ENCODE data around the gene ZFYVE26.
"Not testable (repeated sequence)": the region's sequence is repeated elsewhere in the genome, so short reads cannot be mapped to it uniquely, and the experiment has no call there.

Gene ZFYVE26

GRCh38 chr14:67749341-67750084 is 66.9 kb downstream of the ZFYVE26 start:
- DNase-seq, result no peak

DNA sequence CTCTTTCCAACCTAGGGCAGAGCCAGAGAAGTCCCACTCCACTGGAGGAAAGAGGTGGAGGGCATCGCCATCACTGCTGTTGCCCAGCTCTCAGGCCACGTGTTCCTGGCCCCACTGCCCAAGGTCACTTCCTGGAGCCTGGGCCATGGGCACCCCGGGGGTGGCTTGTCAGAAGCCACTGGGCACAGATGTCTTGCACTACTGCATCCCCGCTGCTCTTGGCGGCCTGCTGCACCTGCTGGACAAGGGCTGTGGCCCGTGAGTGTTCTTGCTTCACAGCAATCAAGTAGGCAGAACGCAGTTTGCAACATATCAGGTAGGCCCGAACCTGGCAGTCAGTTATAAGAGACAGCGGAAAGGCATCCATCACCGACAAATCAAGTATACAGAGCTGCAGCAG is 68.1 kb downstream of the ZFYVE26 start:
- no peak for DNase-seq

DNA sequence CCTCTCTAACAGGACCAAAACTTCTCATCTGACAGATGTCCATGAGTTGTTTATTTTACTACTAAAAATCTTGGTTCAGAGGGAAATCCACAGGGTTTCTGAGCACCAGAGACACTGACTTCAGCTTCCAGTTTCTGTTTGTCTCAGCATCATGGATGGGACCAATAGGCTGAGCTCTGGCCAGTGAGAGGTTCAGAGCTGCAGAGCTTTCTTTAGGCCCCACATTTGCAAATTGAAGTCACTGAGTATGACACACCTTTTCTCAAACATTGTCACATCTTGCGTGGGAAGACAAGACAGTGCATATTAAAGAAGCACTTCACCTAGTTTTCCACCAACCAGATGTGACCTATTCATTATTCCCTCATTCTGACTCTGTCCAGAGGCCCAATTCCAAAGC is 69.5 kb downstream of the ZFYVE26 start:
- DNase-seq, result no peak

DNA sequence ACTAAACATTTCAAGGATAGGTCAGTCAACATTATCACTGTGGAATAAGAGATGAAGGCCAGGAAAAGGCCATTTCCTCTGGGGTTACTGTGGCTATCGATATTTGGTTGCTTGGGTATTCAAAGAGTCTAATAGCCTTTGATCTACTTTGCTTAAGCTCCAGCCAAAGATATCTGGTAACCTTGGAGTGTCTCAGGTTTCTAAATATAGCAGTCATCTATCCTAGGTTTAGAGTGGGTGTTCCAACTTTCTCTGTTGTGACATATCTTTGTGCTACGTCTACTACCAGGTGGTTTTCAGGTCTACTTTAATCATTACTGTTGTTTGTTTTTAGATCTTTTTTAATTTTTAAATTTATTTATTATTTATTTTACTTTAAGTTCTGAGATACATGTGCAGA is 72.3 kb downstream of the ZFYVE26 start:
- no peak for DNase-seq

- peak; percentile 12 for DNase-seq
Observed at GRCh38 chr14:67738740-67739504, 77.5 kb downstream of the ZFYVE26 start.

DNA sequence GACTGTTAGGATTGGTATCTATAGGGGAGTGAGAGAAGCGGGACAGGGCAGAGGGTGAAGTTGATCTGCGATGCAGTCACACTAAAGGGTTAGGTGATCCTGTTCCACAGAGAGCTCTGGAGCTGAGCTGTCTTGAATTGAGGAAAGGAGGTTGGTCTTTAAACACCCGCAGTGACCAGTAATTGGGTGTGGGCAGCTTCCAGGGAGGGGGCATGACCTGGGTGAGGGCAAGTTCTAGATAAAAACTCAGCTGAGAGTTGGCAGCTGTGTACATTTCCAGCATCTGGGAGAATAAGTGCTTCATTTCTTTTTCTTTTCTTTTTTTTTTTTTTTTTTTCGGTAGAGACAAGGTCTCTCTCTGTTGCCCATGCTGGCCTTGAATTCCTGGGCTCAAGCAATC is 79.6 kb downstream of the ZFYVE26 start:
- no peak for DNase-seq

- no peak for DNase-seq
Observed at GRCh38 chr14:67735336-67736147, 80.8 kb downstream of the ZFYVE26 start.

GRCh38 chr14:67734675-67735074 is 81.7 kb downstream of the ZFYVE26 start:
- DNase-seq, result no peak

DNA sequence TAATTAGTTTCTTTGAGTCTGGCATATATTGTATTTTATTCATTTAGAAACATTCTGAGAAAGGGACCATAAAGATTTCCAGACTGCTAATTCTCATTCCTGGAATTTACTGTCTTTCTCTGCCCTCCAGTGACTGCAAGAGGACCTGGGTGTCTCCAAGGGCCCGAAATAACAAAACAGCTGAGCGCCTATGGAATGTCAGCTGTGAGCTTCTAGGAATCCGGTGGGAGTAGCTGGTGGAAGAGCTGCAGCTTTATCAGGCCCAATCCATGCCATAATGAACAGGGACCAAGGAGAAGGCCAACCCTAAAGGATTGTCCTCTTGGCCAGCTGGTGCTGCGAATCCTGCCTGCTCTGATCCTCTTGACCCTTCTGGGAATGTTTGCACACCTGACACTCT is 82.8 kb downstream of the ZFYVE26 start:
- no peak for DNase-seq

DNA sequence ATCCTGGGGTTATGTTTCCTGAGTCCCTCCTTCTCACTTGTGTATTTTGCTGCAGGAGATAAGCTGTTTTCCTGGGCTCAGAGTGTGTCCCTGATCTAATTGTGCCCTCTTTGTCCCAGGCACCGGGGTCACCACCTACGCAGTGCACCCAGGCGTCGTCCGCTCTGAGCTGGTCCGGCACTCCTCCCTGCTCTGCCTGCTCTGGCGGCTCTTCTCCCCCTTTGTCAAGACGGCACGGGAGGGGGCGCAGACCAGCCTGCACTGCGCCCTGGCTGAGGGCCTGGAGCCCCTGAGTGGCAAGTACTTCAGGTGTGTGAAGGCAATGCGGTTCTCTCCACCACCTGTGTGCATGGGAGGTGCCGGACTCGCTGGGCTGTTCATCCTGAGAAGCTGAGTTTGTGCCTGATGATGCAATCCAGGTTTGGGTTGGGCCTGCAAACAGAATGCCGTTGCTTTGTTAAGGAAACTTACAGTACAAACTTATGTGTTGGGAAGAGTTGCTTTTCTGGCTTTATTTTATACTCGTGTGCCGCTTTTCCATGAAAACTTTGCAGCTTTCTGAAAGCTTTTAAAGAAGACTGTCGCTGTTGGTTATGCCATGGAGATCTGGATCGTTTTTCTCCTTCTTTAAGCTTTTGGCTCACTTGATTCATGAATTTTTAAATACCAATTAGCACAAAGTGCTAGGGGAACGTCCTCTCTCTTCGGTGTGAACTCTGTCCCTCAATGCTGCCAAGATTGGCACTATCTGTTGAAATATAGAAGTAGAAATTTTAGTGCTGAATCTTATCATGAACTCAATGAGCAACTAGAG is 87.1 kb downstream of the ZFYVE26 start:
- DNase-seq, result no peak

GRCh38 chr14:67728258-67728657 is 88.1 kb downstream of the ZFYVE26 start:
- DNase-seq, result no peak

- DNase-seq, result no peak
Observed at GRCh38 chr14:67727361-67727760, 89.0 kb downstream of the ZFYVE26 start.

DNA sequence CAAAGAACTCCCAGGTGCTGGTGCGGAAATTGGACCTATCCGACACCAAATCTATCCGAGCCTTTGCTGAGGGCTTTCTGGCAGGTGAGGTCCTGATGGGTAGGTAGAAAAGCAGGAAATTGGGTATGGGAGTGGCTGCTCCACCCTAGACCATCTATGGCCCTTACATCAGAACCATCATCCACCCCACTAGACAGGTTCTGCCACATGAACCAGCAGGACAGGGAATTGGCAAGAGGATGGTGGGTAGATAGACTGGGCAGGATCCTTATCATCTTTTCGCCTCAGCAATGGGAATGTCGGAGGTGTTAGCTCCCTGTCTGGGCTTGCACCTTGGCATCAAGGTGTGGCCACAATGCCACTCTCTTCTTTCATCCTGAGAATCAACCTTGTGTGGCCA is 91.2 kb downstream of the ZFYVE26 start:
- DNase-seq, result no peak

DNA sequence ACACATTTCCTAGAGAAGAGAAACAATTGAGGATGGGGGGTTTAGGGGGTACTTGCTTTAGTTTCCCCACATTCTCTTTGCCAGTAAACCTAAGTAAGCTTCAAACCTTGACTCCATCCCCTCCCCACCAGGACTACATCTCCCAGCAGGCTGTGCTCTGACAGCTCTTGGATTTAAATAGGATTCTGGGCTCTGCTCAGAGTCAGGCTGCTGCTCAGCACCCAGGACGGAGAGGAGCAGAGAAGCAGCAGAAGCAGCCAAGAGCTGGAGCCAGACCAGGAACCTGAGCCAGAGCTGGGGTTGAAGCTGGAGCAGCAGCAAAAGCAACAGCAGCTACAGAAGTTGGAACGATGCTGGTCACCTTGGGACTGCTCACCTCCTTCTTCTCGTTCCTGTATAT is 94.1 kb downstream of the ZFYVE26 start:
- DNase-seq, result peak; percentile 9

GRCh38 chr14:67721875-67722274 is 94.5 kb downstream of the ZFYVE26 start:
- DNase-seq, result no peak

DNA sequence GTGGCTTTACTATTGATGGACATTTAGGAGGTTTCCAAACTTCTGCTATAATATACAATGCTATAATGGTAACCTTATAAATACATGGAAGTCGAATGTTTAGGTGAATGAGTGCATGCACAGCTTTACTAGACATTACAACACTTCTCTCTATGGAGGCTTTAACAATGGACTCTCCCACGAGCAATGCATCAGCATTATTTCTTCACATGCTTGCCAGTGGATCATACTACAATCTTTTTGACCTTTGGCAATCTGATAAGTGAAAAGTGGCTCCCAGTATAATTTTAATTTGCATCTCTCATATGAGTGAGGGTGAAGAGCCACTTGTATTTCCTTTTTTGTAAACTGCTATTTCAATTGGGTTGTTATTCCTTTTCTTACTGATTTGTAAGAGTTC is 96.5 kb downstream of the ZFYVE26 start:
- no peak for DNase-seq

DNA sequence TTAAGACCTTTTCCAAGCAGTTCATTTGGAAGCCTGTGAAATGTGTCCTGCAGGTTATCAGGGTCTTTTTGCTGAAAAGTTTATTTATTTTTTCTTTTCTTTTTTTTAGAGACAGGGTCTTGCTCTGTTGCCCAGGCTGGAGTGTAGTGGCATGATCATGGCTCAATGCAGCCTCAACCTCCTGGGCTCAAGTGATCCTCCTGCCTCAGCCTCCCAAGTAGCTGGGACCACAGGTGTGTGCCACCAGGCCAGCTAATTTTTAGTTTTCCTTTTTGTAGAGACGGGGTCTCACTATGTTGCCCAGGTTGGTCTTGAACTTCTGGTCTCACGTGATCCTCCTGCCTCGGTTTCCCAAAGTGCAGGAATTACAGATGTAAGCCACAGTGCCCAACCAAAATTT is 97.0 kb downstream of the ZFYVE26 start:
- not testable (repeated sequence) for DNase-seq

DNA sequence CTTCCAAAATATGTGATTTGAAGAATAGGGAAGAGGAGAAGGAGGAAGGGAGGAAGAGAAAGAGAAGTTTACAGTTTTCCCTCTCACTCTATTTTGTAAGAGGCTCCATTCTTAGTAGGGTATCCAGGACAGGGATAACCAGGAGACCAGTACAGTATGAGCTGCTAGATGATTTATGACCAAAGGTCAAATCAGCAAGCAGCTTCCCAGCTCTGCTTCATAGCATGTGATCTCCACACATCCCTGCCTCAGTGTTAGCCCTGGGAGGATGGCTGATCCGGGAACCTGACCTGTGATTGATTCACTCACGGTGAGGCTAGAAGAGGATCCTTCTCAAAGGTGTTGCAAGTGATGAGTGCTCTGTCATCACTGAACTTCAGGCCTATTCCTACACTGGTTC is 98.1 kb downstream of the ZFYVE26 start:
- DNase-seq, result no peak

GRCh38 chr14:67717048-67717447 is 99.3 kb downstream of the ZFYVE26 start:
- DNase-seq, result no peak

GRCh38 chr14:67710209-67710608 is 106.2 kb downstream of the ZFYVE26 start:
- DNase-seq, result no peak

DNA sequence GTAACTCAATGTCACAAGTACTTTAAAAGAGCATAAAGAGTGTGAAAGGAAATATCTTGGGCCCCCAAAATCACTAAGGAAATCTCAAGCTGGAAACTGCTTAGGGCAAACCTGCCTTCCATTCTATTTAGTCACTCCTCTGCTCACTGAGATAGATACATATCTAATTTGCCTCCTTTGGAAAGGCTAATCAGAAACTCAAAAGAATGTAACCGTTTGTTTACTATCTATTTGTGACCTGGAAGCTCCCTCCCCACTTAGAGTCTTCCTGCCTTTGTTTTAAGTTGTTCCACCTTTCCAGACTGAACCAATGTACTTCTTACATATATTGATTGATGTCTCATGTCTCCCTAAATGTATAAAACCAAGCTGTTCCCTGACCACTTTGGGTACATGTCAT is 106.6 kb downstream of the ZFYVE26 start:
- not testable (repeated sequence) for DNase-seq

GRCh38 chr14:67709346-67709745 is 107.0 kb downstream of the ZFYVE26 start:
- not testable (repeated sequence) for DNase-seq

- no peak for DNase-seq
Observed at GRCh38 chr14:67705211-67705610, 111.2 kb downstream of the ZFYVE26 start.
